ENCODE data around the gene RAB33B. TPM values are rescaled to one million over a fixed set of nuclear protein-coding genes. Genes with fewer than 3 reads are reported as not detected.
"Not testable (repeated sequence)": the region's sequence is repeated elsewhere in the genome, so short reads cannot be mapped to it uniquely, and the experiment has no call there.

RAB33B gene
- total RNA-seq, 4 donors from 2014 or later: 7.9 to 13.6 (median 12.0) TPM

DNA sequence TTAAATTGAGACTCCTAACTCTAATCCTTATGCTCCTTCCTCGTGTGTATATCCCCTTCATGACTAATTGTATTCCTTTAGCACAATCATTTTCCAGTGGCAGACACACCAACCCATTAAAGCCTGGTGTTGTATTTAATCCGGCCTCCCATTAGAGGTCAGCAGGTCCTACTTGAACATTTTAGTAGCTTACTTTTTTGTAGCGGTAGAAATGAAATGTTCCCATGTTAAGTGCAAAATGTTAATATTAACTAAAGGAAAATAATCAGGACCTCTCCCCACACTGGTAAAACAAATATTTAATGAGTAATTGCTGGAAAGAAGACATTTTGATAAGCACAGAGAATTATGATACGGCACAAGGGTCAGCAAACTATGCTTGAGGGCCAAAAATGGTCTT, 3.4 kb downstream of the RAB33B start:
- DNase-seq: no peak
- WGBS, 2 donors: 86 to 88% methylated on average over 4 of the region's 4 CpGs
- Histone ChIP-seq H3K4me3 (replicated peaks in 1 of 3) (no peak overlapping the region), H3K27me3 (no peaks in the 10 kb centered on the region), H3K4me1 (peaks cover 25 to 38% of the 10 kb centered on the region in 2 donors), H3K36me3 (no peaks in the 10 kb centered on the region), H3K27ac (no peak overlapping the region), H3K9me3 (no peaks in the 10 kb centered on the region)
- intact Hi-C loops (cut with DNase I): loop anchor here (10.0 kb wide), 1 partner anchor 97 kb away; the partner anchor contains the start of gene SETD7
- TF ChIP-seq, protein P1, sequence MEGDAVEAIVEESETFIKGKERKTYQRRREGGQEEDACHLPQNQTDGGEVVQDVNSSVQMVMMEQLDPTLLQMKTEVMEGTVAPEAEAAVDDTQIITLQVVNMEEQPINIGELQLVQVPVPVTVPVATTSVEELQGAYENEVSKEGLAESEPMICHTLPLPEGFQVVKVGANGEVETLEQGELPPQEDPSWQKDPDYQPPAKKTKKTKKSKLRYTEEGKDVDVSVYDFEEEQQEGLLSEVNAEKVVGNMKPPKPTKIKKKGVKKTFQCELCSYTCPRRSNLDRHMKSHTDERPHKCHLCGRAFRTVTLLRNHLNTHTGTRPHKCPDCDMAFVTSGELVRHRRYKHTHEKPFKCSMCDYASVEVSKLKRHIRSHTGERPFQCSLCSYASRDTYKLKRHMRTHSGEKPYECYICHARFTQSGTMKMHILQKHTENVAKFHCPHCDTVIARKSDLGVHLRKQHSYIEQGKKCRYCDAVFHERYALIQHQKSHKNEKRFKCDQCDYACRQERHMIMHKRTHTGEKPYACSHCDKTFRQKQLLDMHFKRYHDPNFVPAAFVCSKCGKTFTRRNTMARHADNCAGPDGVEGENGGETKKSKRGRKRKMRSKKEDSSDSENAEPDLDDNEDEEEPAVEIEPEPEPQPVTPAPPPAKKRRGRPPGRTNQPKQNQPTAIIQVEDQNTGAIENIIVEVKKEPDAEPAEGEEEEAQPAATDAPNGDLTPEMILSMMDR (IDR thresholded peaks at IDR 0.05): no peak

DNA sequence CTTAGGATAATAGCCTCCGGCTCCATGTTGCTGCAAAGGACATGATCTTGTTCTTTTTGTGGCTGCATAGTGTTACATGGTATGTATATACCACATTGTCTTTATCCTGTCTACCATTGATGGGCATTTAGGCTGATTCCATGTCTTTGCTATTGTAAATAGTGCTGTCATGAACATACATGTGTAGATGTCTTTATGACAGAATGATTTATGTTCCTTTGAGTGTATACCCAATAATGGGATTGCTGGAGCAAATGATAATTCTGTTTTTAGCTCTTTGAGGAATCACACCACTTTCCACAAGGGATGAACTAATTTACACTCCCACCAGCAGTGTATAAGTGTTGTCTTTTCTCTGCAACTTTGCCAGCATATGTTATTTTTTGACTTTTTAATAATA, 4.6 kb downstream of the RAB33B start:
- TF ChIP-seq POLR2A (IDR thresholded peaks at IDR 0.05): no peak
- TF ChIP-seq, protein P1 (IDR thresholded peaks at IDR 0.05): no peak
- WGBS, 2 donors: 93 to 97% methylated on average over 1 of the region's 1 CpG
- Histone ChIP-seq H3K4me1 (peaks cover 19 to 31% of the 10 kb centered on the region in 2 donors), H3K27me3 (no peaks in the 10 kb centered on the region), H3K4me3 (replicated peaks in 1 of 3) (no peak overlapping the region), H3K36me3 (no peaks in the 10 kb centered on the region), H3K27ac (no peak overlapping the region), H3K9me3 (no peaks in the 10 kb centered on the region)
- DNase-seq: no peak
- intact Hi-C loops (cut with DNase I): loop anchor here (10.0 kb wide), 1 partner anchor 96 kb away; the partner anchor contains the start of gene SETD7

DNA sequence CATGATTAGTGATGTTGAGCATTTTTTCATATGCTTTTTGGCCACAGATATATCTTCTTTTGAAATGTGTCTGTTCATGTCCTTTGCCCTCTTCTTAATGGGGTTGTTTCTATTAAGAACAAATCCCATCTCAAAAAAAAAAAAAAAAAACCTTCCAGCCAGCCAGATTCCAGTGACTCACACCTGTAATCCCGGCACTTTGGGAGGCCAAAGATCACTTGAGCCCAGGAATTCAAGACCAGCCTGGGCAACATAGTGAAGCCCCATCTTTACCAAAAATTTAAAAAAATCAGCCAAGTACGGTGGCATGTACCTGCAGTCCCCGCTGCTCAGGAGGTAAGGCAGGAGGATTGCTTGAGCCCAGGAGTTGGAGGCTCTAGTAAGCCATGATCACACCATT, 5.1 kb downstream of the RAB33B start:
- no peak overlapping the region for H3K4me3 ChIP-seq (replicated peaks in 1 of 3)
- WGBS, 2 donors: 92 to 94% methylated on average over 3 of the region's 3 CpGs
- peaks cover 19 to 31% of the 10 kb centered on the region in 2 donors for H3K4me1 ChIP-seq
- no peak for DNase-seq
- H3K27me3 ChIP-seq: no peaks in the 10 kb centered on the region
- H3K9me3 ChIP-seq: no peaks in the 10 kb centered on the region
- H3K27ac ChIP-seq: no peak overlapping the region
- TF ChIP-seq, protein P1 (IDR thresholded peaks at IDR 0.05): no peak
- no peak for TF ChIP-seq POLR2A (IDR thresholded peaks at IDR 0.05)
- intact Hi-C loops (cut with DNase I): loop anchor here (10.0 kb wide), 1 partner anchor 96 kb away; the partner anchor contains the start of gene SETD7
- H3K36me3 ChIP-seq: no peaks in the 10 kb centered on the region

DNA sequence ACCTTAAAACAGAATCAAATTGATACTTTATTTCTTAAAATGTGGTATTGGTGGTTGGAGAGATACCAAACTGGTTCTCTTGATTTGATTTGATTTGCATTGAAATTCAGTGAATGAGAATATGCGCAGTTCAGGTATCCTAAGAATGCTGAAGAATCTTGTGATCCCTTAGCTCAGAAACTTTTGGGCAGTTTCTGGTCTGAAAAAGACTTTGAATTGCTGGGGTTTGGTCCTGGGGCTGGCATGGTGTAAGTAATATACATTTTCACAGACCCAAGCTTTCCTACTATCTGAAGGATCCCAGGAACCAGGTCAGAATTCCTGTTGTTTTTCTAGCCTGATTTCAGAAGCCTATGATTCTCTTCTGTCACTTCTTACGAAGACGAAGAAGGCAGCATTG, 6.6 kb downstream of the RAB33B start:
- H3K4me3 ChIP-seq (replicated peaks in 1 of 3): no peak overlapping the region
- TF ChIP-seq, protein P1 (IDR thresholded peaks at IDR 0.05): no peak
- TF ChIP-seq POLR2A (IDR thresholded peaks at IDR 0.05): no peak
- no peak for DNase-seq
- no peaks in the 10 kb centered on the region for H3K9me3 ChIP-seq
- WGBS, 2 donors: 93 to 97% methylated on average over 3 of the region's 3 CpGs
- no peak overlapping the region for H3K27ac ChIP-seq
- intact Hi-C loops (cut with DNase I): no loop called here
- H3K36me3 ChIP-seq: no peaks in the 10 kb centered on the region
- H3K4me1 ChIP-seq: peaks cover 13 to 21% of the 10 kb centered on the region in 2 donors
- no peaks in the 10 kb centered on the region for H3K27me3 ChIP-seq

DNA sequence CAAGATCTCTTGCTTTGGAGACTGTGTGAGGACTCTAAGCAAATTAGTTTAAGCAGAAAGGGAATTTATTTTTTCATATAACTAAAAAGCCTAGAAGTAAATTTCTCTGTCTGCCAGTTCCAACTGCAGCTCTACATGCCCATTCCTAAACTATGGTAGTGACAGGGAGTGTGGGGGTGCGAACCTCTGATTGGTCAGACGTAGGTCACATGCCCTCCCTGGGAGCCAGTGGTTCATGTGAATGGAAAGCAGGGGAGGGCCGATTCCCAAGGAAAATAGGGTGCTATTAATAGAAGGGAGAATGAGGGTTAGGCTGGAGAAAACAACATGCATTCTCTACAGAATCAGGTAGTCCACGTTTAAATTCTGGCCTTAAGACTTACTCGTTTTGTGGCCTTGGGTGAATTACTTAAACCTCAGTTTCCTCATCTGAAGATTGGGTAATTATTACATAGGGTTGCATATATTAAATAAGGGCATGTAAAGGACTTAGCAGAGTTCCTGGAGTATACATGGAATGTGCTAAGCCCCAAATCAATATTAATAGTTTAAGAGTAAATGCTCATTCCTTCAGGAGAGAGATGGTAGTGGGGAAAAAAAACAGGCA, 7.2 kb downstream of the RAB33B start:
- Histone ChIP-seq H3K27me3 (no peaks in the 10 kb centered on the region), H3K36me3 (no peaks in the 10 kb centered on the region), H3K27ac (no peak overlapping the region), H3K4me3 (replicated peaks in 1 of 3) (no peak overlapping the region), H3K4me1 (peaks cover 7 to 15% of the 10 kb centered on the region in 2 donors), H3K9me3 (no peaks in the 10 kb centered on the region)
- DNase-seq: no peak
- 85 to 91% methylated on average over 5 of the region's 5 CpGs for WGBS, 2 donors
- TF ChIP-seq POLR2A (IDR thresholded peaks at IDR 0.05): no peak
- TF ChIP-seq, protein P1 (IDR thresholded peaks at IDR 0.05): no peak
- intact Hi-C loops (cut with DNase I): no loop called here

DNA sequence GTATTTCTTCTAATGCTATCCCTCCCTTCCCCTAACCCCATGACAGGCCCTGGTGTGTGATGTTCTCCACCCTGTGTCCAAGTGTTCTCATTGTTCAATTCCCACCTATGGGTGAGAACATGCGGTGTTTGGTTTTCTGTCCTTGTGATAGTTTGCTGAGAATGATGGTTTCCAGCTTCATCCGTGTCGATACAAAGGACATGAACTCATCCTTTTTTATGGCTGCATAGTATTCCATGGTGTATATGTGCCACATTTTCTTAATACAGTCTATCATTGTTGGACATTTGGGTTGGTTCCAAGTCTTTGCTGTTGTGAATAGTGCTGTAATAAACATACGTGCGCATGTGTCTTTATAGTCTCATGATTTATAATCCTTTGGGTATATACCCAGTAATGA, 10.6 kb downstream of the RAB33B start:
- intact Hi-C loops (cut with DNase I): not testable (repeated sequence)

More for the DNA sequence above, 10.6 kb downstream of the RAB33B start:
- not testable (repeated sequence) for H3K27ac ChIP-seq; H3K9me3 ChIP-seq; H3K36me3 ChIP-seq; DNase-seq; H3K4me1 ChIP-seq; H3K4me3 ChIP-seq (replicated peaks in 1 of 3); H3K27me3 ChIP-seq
- 98% methylated on average over 5 of the region's 5 CpGs for WGBS, 2 donors
